Erythroblast (primary cell): Measurements from ENCODE around the gene CORO6.

Experiments used
- GATA1 ChIP-seq: IDR thresholded peaks from 2 replicates; pipeline ENCODE4 v1.6.1; 2011; ENCODE audit warnings: low read depth, mild to moderate bottlenecking, control low read depth, low read length, moderate library complexity
- POLR2A ChIP-seq: IDR thresholded peaks from 2 replicates; pipeline ENCODE4 v1.6.1; 2011; ENCODE audit warnings: mild to moderate bottlenecking, low read length

DNA sequence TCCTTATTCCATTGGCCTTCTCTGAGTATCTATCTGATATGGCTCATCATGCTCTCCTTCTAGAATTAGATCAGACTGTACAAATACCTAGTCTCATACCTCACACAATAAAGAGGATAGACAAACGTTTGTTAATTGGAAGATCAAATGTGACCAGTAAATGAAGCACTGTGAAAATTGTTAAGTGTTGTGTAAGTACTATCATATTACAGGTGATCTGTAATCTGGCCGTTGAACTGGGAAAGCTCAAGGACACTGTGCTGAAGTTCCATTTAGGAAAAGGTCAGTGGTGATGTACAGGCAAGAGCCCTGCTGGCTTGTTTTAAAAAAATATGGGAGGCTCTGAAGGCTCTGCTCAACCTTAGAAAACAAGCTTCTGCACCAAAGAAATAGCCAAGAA is 38.5 kb upstream of the CORO6 start:
- TF ChIP-seq POLR2A (no peak), GATA1 (no peak)
